ENCODE measurements around the gene FBN2. TPM values are rescaled to one million over a fixed set of nuclear protein-coding genes. Genes with fewer than 3 reads are reported as not detected.

The FBN2 gene
- total RNA-seq, 1 experiment from 2014 or later = 0.42 TPM

DNA sequence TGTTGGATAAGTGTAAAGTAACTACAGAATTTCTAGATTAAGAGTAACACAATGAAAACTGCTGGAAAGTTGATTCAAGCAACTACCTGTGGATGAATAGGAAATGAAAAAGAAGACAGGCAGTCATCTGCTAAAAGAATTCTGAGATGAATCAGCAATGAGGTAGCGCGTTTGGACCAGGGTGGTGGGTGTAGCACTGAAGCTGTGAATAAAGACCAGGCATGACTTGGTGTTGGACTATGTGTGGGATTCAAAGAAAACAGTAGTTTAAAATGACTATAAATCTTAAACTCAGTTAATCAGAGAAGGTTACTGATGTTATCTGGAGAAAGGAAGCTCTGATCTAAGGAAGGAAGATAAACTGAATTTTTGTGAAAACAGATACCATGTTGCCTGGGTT is 159.8 kb downstream of the FBN2 start:
- Histone ChIP-seq H3K27me3 (ENCODE audit: insufficient read depth, low read length) (no peaks in the 10 kb centered on the region), H3K4me2 (ENCODE audit: low read length) (no peak overlapping the region), H3K9ac (ENCODE audit: low read length) (no peak overlapping the region), H3K4me1 (ENCODE audit: control insufficient read depth in 1 of 2, insufficient read depth in 2 of 2, low read length in 2 of 2) (no peaks in the 10 kb centered on the region), H4K20me1 (ENCODE audit: insufficient read depth) (no peaks in the 10 kb centered on the region), H3K79me2 (ENCODE audit: insufficient read depth, low read length) (no peaks in the 10 kb centered on the region), H3K9me3 (ENCODE audit: control insufficient read depth in 1 of 2, insufficient read depth in 1 of 2, low read depth in 1 of 2, low read length in 2 of 2) (no peaks in the 10 kb centered on the region), H3K4me3 (replicated peaks in 1 of 2; ENCODE audit: low read depth in 1 of 2, low read length in 2 of 2) (no peak overlapping the region), H3K27ac (ENCODE audit: low read depth, low read length) (no peak overlapping the region), H3K36me3 (ENCODE audit: control insufficient read depth in 1 of 2, insufficient read depth in 2 of 2, low read length in 2 of 2) (no peaks in the 10 kb centered on the region), H3K9me2 (ENCODE audit: insufficient read depth) (no peaks in the 10 kb centered on the region), H2AFZ (ENCODE audit: low read depth, low read length, poor library complexity, severe bottlenecking) (no peak overlapping the region)
- ChIA-PET CTCF (no interaction called here), RAD21 (ENCODE audit: low non-redundant PET in 1 of 2, low total read pairs in 2 of 2, uncharacterized antibody in 2 of 2, unreplicated experiment in 2 of 2) (no interaction called here), POLR2A (no interaction called here)
- BruUV-seq (replicated peaks) = no TSS peak
- TF ChIP-seq POLR2A (IDR thresholded peaks at IDR 0.05; ENCODE audit: borderline replicate concordance, extremely low read depth, insufficient read depth, insufficient read length) = no peak
- no peak for TF ChIP-seq ZNF274 (IDR thresholded peaks at IDR 0.05; ENCODE audit: low read depth, low read length)
- intact Hi-C loops (cut with micrococcal nuclease) = no loop called here
- ATAC-seq (no peak), DNase-seq (ENCODE audit: low read depth, low spot score) (no peak)

GRCh38 chr5:128376577-128376976 is 161.5 kb downstream of the FBN2 start:
- no peak overlapping the region for H3K4me2 ChIP-seq (ENCODE audit: low read length)
- DNase-seq (ENCODE audit: low read depth, low spot score) (no peak), ATAC-seq (no peak)
- H3K27ac ChIP-seq (ENCODE audit: low read depth, low read length) = no peak overlapping the region
- no TSS peak for BruUV-seq (replicated peaks)
- POLR2A ChIA-PET = no interaction called here
- TF ChIP-seq ZBTB33 (IDR thresholded peaks at IDR 0.05; ENCODE audit: extremely low read depth, insufficient replicate concordance, low read length) (no peak), SRF (IDR thresholded peaks at IDR 0.05; ENCODE audit: low read depth) (no peak), ELF1 (IDR thresholded peaks at IDR 0.05; ENCODE audit: borderline replicate concordance, low read depth) (no peak), RAD21 (IDR thresholded peaks at IDR 0.05; ENCODE audit: low read depth) (no peak), YY1 (IDR thresholded peaks at IDR 0.05; ENCODE audit: extremely low read depth, insufficient replicate concordance, low read depth, low read length) (no peak), EZH2 (IDR thresholded peaks at IDR 0.05) (no peak), SP1 (IDR thresholded peaks at IDR 0.05; ENCODE audit: low read depth) (no peak), FOSL1 (IDR thresholded peaks at IDR 0.05; ENCODE audit: low read depth) (no peak), ZNF274 (IDR thresholded peaks at IDR 0.05; ENCODE audit: low read depth, low read length) (no peak), EGR1 (IDR thresholded peaks at IDR 0.05; ENCODE audit: low read depth) (no peak), SIN3A (IDR thresholded peaks at IDR 0.05; ENCODE audit: low read depth) (no peak)
- TF ChIP-seq, protein P1, sequence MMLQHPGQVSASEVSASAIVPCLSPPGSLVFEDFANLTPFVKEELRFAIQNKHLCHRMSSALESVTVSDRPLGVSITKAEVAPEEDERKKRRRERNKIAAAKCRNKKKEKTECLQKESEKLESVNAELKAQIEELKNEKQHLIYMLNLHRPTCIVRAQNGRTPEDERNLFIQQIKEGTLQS (IDR thresholded peaks at IDR 0.05) = no peak
- H3K27me3 ChIP-seq (ENCODE audit: insufficient read depth, low read length) = no peaks in the 10 kb centered on the region
- no peaks in the 10 kb centered on the region for H4K20me1 ChIP-seq (ENCODE audit: insufficient read depth)
- no peak overlapping the region for H2AFZ ChIP-seq (ENCODE audit: low read depth, low read length, poor library complexity, severe bottlenecking)
- no peaks in the 10 kb centered on the region for H3K79me2 ChIP-seq (ENCODE audit: insufficient read depth, low read length)
- no peaks in the 10 kb centered on the region for H3K36me3 ChIP-seq (ENCODE audit: control insufficient read depth in 1 of 2, insufficient read depth in 2 of 2, low read length in 2 of 2)
- intact Hi-C loops (cut with micrococcal nuclease) = no loop called here
- RAD21 ChIA-PET (ENCODE audit: low non-redundant PET in 1 of 2, low total read pairs in 2 of 2, uncharacterized antibody in 2 of 2, unreplicated experiment in 2 of 2) = no interaction called here
- no peaks in the 10 kb centered on the region for H3K9me3 ChIP-seq (ENCODE audit: control insufficient read depth in 1 of 2, insufficient read depth in 1 of 2, low read depth in 1 of 2, low read length in 2 of 2)
- no peak overlapping the region for H3K9ac ChIP-seq (ENCODE audit: low read length)
- H3K4me3 ChIP-seq (replicated peaks in 1 of 2; ENCODE audit: low read depth in 1 of 2, low read length in 2 of 2) = no peak overlapping the region
- H3K4me1 ChIP-seq (ENCODE audit: control insufficient read depth in 1 of 2, insufficient read depth in 2 of 2, low read length in 2 of 2) = no peaks in the 10 kb centered on the region
- CTCF ChIA-PET = no interaction called here
- H3K9me2 ChIP-seq (ENCODE audit: insufficient read depth) = no peaks in the 10 kb centered on the region
